IMR-90 (cell line): ENCODE measurements around the gene GABRQ. TPM values are rescaled to one million over a fixed set of nuclear protein-coding genes. Genes with fewer than 3 reads are reported as not detected.

Experiments used
- ATAC-seq: fragments of 200-7000 bp; cut with Tn5 transposase; 2 replicates; pipeline ENCODE4 v1.9.1; 2020; ENCODE audit warnings: low read depth, mild to moderate bottlenecking, moderate library complexity
- BruUV-seq: library from RNA; stranded (reverse); fragments of 400-500 nt; replicated peaks from 2 replicates; lab custom pipeline; 2021; lab: Mats Ljungman, UMichigan
- CTCF ChIA-PET: fragments of 300-600 bp; formaldehyde crosslinking; extraction: SDS; loops from one replicate; lab custom pipeline; 2021; ENCODE audit warnings: antibody characterized with exemption; lab: Yijun Ruan, JAX
- POLR2A ChIA-PET: fragments of 300-600 bp; sonication (Branson Sonifier 250); formaldehyde crosslinking; loops from one replicate; lab custom pipeline; 2022; ENCODE audit warnings: antibody characterized with exemption; ENCODE audit not compliant: unreplicated experiment; lab: Charles Lee
- DNase-seq: peaks from one replicate; pipeline ENCODE4 v3.0.0; 2013
- H2AFZ ChIP-seq: replicated peaks from 2 replicates; pipeline ENCODE3; 2013; ENCODE audit warnings: low read length, mild to moderate bottlenecking; ENCODE audit not compliant: poor library complexity
- H2AK5ac ChIP-seq: 2 replicates; pipeline ENCODE4 v1.6.1; 2013; ENCODE audit warnings: low read depth, low read length, inconsistent platforms
- H2AK9ac ChIP-seq: replicated peaks from 2 replicates; pipeline ENCODE3; 2013; ENCODE audit warnings: mild to moderate bottlenecking, low read depth, low read length, moderate library complexity; ENCODE audit not compliant: poor library complexity
- H2BK120ac ChIP-seq: 2 replicates; pipeline ENCODE4 v1.6.1; 2013; ENCODE audit warnings: low read depth, low read length, inconsistent platforms
- H2BK15ac ChIP-seq: 3 replicates; pipeline ENCODE4 v1.6.1; 2013; ENCODE audit warnings: low read depth, low read length, inconsistent platforms
- H2BK20ac ChIP-seq: 2 replicates; pipeline ENCODE4 v1.6.1; 2013; ENCODE audit warnings: low read depth, mild to moderate bottlenecking, inconsistent platforms, low read length, moderate library complexity
- H2BK5ac ChIP-seq: 2 replicates; pipeline ENCODE4 v1.6.1; 2013; ENCODE audit warnings: mild to moderate bottlenecking, low read depth, low read length, inconsistent platforms; ENCODE audit not compliant: poor library complexity, severe bottlenecking
- H3K14ac ChIP-seq: replicated peaks from 2 replicates; pipeline ENCODE4 v1.6.1; 2013; ENCODE audit warnings: low read depth, low read length, inconsistent platforms
- H3K18ac ChIP-seq: 2 replicates; pipeline ENCODE4 v1.6.1; 2013; ENCODE audit warnings: low read depth, low read length, control low read depth
- H3K23ac ChIP-seq: 2 replicates; pipeline ENCODE4 v1.6.1; 2013; ENCODE audit warnings: low read depth, low read length, inconsistent platforms
- H3K27ac ChIP-seq: 2 replicates; pipeline ENCODE4 v1.5.1; 2013; ENCODE audit warnings: mild to moderate bottlenecking, control low read depth, low read length; ENCODE audit not compliant: insufficient read depth
- H3K27me3 ChIP-seq: 2 replicates; pipeline ENCODE4 v1.6.1; 2013; ENCODE audit warnings: low read length; ENCODE audit not compliant: control insufficient read depth, insufficient read depth
- H3K36me3 ChIP-seq: 2 replicates; pipeline ENCODE4 v1.6.1; 2013; ENCODE audit warnings: low read length, mixed read lengths; ENCODE audit not compliant: control insufficient read depth, insufficient read depth
- H3K4ac ChIP-seq: 2 replicates; pipeline ENCODE4 v1.6.1; 2013; ENCODE audit warnings: low read depth, low read length, inconsistent platforms
- H3K4me1 ChIP-seq: 2 replicates; pipeline ENCODE4 v1.6.1; 2013; ENCODE audit warnings: low read length, mixed read lengths; ENCODE audit not compliant: control insufficient read depth, insufficient read depth
- H3K4me2 ChIP-seq: 2 replicates; pipeline ENCODE4 v1.6.1; 2013; ENCODE audit warnings: low read depth, mild to moderate bottlenecking, control low read depth, low read length, moderate library complexity
- H3K4me3 ChIP-seq: 2 replicates; pipeline ENCODE4 v1.5.1; 2013; ENCODE audit warnings: low read depth, mild to moderate bottlenecking, control low read depth, low read length, moderate library complexity; ENCODE audit not compliant: insufficient read depth
- H3K56ac ChIP-seq: 2 replicates; pipeline ENCODE4 v1.6.1; 2013; ENCODE audit warnings: low read length, inconsistent platforms; ENCODE audit not compliant: insufficient read depth; ENCODE audit errors: extremely low read depth
- H3K79me1 ChIP-seq, 2 experiments: 2 replicates each; pipeline ENCODE4 v1.6.1; 2013; ENCODE audit warnings: low read length in 2 of 2, inconsistent platforms in 1 of 2, low read depth in 1 of 2
- H3K9ac ChIP-seq: 2 replicates; pipeline ENCODE4 v1.6.1; 2013; ENCODE audit warnings: low read depth, low read length, control low read depth
- H3K9me1 ChIP-seq: 2 replicates; pipeline ENCODE4 v1.6.1; 2013; ENCODE audit warnings: low read length, inconsistent platforms; ENCODE audit not compliant: insufficient read depth
- H3K9me3 ChIP-seq: 2 replicates; pipeline ENCODE4 v1.6.1; 2013; ENCODE audit warnings: low read length; ENCODE audit not compliant: control insufficient read depth, insufficient read depth
- H4K20me1 ChIP-seq: 2 replicates; pipeline ENCODE4 v1.6.1; 2013; ENCODE audit warnings: low read length, inconsistent platforms; ENCODE audit not compliant: insufficient read depth
- H4K5ac ChIP-seq: 2 replicates; pipeline ENCODE4 v1.6.1; 2013; ENCODE audit warnings: mild to moderate bottlenecking, low read depth, low read length, control low read depth
- H4K8ac ChIP-seq, 2 experiments: 2 replicates each; pipeline ENCODE4 v1.6.1; 2013; ENCODE audit warnings: low read depth in 2 of 2, low read length in 2 of 2, control low read depth in 1 of 2, inconsistent platforms in 1 of 2
- H4K91ac ChIP-seq: 2 replicates; pipeline ENCODE4 v1.6.1; 2013; ENCODE audit warnings: low read depth, low read length, inconsistent platforms; ENCODE audit not compliant: insufficient read depth
- WGBS, 2 experiments: methylation state at CpG; one replicate each; pipeline versions ENCODE4 v1.1.5 to v1.1.7; 2013; ENCODE audit warnings: missing lambda C conversion rate in 2 of 2; ENCODE audit not compliant: insufficient read length in 1 of 2; ENCODE audit errors: extremely low coverage in 2 of 2; 5-methylcytosine and 5-hydroxymethylcytosine counted together
- dilution Hi-C: fragments of 300-500 bp; cut with HindIII; formaldehyde crosslinking; loops from one replicate; pipeline ENCODE4 v1.14.3; 2018; ENCODE audit warnings: low sequenced_read_pairs; ENCODE audit not compliant: unreplicated experiment
- in situ Hi-C: fragments of 300-500 bp; cut with MboI; formaldehyde crosslinking; loops from 3 replicates; pipeline ENCODE4 v1.14.3; 2019; ENCODE audit warnings: low sequenced_read_pairs, inconsistent platforms, mixed read lengths
- intact Hi-C: fragments of 100-400 bp; cut with micrococcal nuclease; formaldehyde crosslinking; loops from 2 replicates; pipeline ENCODE4 v1.10.0; 2022
- polyA plus RNA-seq, 3 experiments: library from polyadenylated mRNA; depleted of rRNA; stranded (reverse); fragments of >200 nt; gene quantifications; 2 replicates each; pipeline ENCODE4 v1.2.3, GENCODE V29; 2012; ENCODE audit warnings: low replicate concordance in 1 of 3
- total RNA-seq: library from RNA; depleted of rRNA; stranded (reverse); fragments of >200 nt; gene quantifications from 2 replicates; pipeline ENCODE4 v1.2.3, GENCODE V29; 2012
- TF ChIP-seq, protein P1 (sequence below): fragments of 150-350 bp; IDR thresholded peaks from 2 replicates; pipeline ENCODE4 v1.6.1; 2017; ENCODE audit warnings: mild to moderate bottlenecking, antibody characterized with exemption, low read length, low read depth

GABRQ gene
- total and polyA plus RNA-seq, 2 of the 4 experiments (the other 2 are of a cell fraction), result under 0.01 to 0.03 TPM

GRCh38 chrX:152647978-152648377, 10.3 kb downstream of the GABRQ start:
- Histone ChIP-seq H3K56ac (no peak overlapping the region), H4K91ac (no peak overlapping the region), H3K79me1 (no peaks in the 10 kb centered on the region), H3K14ac (no peak overlapping the region), H2BK20ac (no peak overlapping the region), H4K20me1 (no peaks in the 10 kb centered on the region), H2AFZ (no peak overlapping the region), H3K9me3 (peaks cover 4% of the 10 kb centered on the region; the same call in 1 of the 2 replicates), H3K9ac (no peak overlapping the region), H2AK5ac (no peak overlapping the region), H4K8ac (no peak overlapping the region), H2BK120ac (no peak overlapping the region), H3K23ac (no peak overlapping the region), H3K27me3 (no peaks in the 10 kb centered on the region), H2BK15ac (no peak overlapping the region), H3K27ac (no peak overlapping the region), H3K4me1 (no peaks in the 10 kb centered on the region), H4K5ac (no peak overlapping the region), H3K18ac (no peak overlapping the region), H2AK9ac (no peak overlapping the region), H3K4ac (no peak overlapping the region), H3K4me2 (no peak overlapping the region), H2BK5ac (no peak overlapping the region), H3K9me1 (no peaks in the 10 kb centered on the region), H3K36me3 (no peaks in the 10 kb centered on the region), H3K4me3 (no peak overlapping the region)
- intact Hi-C loops, result no loop called here
- in situ Hi-C loops, result loop anchor here (25.0 kb wide), 1 partner anchor 886 kb away; no protein-coding TSS in a partner anchor
- BruUV-seq, result no TSS peak
- TF ChIP-seq, protein P1, sequence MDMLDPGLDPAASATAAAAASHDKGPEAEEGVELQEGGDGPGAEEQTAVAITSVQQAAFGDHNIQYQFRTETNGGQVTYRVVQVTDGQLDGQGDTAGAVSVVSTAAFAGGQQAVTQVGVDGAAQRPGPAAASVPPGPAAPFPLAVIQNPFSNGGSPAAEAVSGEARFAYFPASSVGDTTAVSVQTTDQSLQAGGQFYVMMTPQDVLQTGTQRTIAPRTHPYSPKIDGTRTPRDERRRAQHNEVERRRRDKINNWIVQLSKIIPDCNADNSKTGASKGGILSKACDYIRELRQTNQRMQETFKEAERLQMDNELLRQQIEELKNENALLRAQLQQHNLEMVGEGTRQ, result no peak
- POLR2A ChIA-PET, result no interaction called here
- ATAC-seq, result no peak
- no peak for DNase-seq
- CTCF ChIA-PET, result no interaction called here
- dilution Hi-C loops, result no loop called here
- no CpG with 5 or more reads among the region's 5 CpGs for WGBS, 2 experiments
